HG03064 (cell line): Measurements from ENCODE around the gene DNAJC11.
"Not testable (repeated sequence)": the region's sequence is repeated elsewhere in the genome, so short reads cannot be mapped to it uniquely, and the experiment has no call there.

Experiments used
- ATAC-seq: cut with Tn5 transposase; IDR thresholded peaks from one replicate; pipeline ENCODE4 v1.9.1; 2021; ENCODE audit warnings: low read depth; ENCODE audit not compliant: unreplicated experiment

The DNAJC11 gene

DNA sequence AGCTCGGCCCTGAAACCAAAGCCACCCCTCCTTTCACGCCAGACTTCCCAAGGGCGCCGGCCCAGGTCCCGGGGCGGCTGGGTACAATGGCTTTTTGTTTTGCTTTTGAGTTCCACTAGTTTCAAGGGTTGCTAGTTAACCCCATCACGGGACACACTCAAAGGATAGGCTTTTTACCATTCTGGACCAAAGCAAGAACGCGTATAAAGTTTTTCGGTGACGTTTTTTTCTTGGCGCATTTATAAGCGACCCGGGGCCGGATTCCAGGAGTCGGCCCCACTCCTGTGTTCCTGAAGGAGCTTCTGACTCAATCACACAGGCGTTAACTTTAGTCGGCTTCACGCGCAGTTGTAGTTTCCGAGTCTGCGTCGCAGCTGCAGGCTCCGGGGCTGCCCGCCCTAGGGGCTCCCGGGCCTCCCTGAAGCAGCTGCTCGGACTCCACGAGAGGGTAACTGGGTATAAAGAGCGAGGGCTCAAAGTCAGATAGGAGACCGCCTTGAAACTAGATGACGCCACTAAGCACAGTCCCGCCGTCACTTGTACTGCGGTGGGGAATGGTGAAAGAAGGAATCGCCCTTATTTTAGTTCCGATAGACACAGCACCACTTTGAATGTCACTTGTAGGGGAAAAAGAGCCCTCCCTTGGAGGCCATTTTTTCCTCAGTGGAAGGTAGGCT, 98.2 kb downstream of the DNAJC11 start:
- peak; percentile 9 for ATAC-seq

- ATAC-seq = peak; percentile 53
Measured at GRCh38 chr1:6602669-6603237, 98.9 kb downstream of the DNAJC11 start, which contains the start of gene KLHL21. Gene KLHL21 (minus strand): TSS chr1:6602869. CDS start chr1:6602817, 52 bp downstream.

GRCh38 chr1:6601923-6602668, 99.5 kb downstream of the DNAJC11 start:
- peak; percentile 31 for ATAC-seq

DNA sequence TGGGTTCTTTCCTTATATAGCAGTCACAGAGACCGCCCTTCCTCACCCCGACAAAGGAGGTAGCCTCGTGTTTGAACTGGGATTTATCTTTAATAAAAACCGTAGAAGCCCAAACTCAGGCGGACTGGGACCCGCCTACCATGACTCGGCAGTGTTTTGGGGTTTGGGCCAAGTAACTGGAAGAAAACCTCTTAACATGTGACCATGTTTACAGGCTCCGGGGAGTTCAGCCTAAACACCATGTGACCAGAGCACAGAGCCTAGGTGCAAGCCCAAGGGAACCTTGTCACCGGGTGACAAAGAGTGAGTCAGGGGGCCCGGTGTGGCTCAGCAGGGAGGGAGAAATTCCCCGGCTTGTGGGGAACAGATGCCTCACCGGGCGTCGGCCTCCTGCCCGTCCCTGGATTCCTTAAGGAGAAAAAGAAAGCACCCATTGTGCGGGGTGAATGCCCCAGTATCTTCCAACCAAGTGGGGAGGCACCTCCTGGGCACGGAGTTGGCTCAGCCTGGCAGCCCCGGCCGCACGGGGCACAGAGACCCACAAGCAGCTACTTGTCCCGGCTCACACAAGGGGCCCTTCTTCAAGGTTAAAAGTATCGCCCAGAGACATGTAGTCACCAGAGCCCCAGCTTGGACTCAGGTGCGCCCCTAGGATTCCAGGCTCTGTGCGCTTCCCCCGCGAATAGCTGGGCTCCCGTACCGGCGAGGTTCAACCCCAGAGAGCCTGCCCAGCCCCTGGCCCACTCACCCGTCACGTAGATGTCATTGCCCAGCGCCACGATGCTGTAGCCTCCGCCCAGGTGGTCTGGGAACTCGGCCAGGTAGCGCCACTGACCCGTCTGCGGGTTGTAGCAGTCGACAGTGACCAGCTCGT, 100.3 kb downstream of the DNAJC11 start:
- ATAC-seq = no peak

DNA sequence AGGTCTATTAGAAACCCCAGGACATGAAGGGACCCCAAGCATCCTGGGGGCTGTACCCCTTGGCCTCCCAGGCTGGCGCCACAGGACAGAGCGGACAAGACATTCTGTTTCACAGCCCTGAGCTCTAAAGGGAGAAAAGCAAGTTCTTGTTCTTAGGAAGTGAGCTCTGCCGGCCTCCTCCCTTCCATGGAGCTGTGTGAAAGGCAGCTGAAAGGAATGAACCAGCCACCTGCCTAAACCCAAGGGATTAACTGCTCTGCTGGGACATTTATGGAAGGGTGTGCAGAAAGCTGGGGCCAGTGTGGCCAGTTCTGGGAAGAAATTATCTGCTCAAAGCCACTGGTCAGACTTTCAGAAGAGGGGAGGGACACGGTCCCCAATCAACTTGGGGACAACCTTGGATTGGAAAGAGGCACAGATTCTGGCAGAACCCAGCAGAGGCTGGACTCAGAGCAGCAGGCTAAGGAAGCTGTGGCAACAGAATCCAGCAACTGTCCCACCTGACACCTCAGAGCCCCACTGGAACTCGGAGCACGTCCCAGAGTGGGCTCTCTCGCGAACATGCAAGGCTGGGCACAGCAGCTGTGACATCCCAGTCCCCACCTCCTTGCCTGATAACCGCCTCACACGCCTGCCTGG, 101.1 kb downstream of the DNAJC11 start:
- ATAC-seq = no peak

- not testable (repeated sequence) for ATAC-seq
Measured at GRCh38 chr1:6599991-6600390, 101.6 kb downstream of the DNAJC11 start.

GRCh38 chr1:6599141-6599975, 102.3 kb downstream of the DNAJC11 start:
- no peak for ATAC-seq

DNA sequence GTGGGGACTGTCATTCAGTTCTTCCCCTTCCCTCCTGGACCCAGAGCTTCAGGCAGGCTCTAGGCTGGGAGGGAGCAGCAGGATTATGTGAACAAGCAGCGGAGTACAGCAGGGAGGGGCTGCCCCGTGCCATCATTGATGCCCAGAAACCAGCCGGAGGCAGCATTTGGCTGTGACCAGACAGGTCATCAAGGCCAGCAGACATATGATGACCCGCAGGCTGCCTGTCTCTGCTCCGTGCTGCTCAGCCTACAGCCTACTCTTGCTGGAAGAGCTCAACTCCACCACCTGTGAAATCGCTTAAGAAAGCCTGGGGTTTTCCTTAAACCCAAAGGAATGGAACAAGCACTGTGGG, 103.9 kb downstream of the DNAJC11 start:
- ATAC-seq = no peak

- ATAC-seq = no peak
Measured at GRCh38 chr1:6596886-6597776, 104.5 kb downstream of the DNAJC11 start.

- no peak for ATAC-seq
Measured at GRCh38 chr1:6596351-6596750, 105.3 kb downstream of the DNAJC11 start.

DNA sequence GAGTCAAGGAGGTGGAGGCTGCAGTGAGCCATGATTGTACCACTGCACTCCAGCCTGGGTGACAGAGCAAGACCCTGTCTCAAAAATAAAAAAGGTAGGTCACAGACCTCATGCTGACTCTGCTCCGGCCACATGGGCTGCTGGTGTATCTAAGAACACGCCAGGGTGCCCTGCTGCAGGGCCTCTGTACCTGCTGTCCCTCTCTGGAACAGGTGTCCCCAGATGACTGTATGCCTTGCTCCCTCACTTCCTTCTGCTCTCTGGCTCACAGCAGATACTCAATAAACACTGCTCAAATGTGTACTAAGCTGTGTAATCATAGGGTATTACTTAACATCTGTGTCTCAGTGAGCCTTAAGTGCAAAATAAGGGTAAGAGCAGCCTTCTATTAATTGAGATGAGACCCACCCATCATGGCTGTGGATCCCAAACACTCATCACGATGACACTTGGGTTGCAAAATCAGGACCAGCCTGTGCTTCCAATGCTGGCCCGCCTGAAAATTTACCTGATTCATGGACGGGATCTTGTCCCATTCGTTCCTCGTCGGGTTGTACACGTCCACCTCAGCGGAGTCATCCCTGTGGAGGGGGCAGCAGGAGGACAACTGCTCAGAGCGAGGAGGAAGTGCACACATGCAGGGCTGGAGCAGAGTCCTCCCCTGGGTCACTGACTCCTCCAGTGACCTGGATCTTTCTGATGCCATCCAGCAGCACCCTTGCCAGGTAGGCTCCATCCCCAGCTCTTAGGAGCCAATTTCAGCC, 106.5 kb downstream of the DNAJC11 start:
- no peak for ATAC-seq

- no peak for ATAC-seq
Measured at GRCh38 chr1:6593810-6594209, 107.8 kb downstream of the DNAJC11 start.

DNA sequence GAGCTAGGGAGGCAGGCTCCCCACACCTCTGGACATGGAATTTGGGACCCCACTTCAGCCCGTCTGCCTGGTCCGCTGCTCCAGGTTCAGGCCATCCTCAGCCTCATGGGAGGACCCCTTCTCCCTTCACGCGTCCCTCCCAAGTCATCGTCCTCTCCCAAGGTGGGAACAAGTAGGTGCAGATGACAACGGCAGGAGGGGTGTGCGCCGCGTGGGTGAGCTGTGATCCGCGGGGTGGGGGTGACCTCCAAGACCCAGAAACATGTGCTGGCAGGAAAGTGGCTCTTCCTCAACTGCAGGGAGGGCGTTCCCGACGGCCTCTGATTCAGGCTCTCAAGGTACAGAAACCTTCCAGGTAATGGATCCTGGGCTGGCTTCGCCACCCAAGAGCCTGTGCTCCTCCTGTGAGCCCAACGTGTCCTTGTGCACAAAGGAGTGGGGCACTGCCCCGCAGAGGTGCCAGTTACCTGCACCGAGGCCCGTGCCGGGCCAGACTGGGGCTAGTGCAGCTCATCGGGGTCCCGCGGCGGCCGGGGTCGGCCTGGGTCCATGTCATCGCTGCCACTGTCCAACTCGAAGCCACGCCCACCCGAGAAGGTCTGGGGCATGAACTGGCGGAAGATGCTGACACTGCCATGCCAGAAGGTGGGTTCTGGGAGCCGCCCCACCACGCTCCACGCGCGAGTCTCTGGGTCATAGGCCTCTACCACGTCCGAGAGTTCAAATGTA, 108.6 kb downstream of the DNAJC11 start:
- ATAC-seq = no peak

DNA sequence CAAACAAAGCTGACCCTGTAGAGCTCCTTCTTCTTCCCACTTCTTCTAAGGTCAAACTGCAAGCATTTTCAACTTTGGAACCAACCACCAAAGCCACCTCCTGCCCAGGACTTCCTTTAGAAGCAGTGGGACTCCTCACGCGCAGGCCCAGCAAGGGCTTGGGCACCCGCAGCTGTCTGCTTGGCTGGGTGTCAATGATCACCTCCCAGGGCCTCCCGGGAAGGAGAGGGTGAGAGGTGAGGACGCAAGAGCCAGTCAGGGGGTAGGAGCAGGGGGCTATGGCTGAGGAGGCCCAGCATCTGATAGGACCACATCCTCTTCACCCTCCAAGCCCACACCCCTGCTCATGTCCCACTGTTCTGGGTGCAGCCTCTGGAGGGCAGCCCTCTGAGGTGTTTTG, 109.2 kb downstream of the DNAJC11 start:
- ATAC-seq = no peak

DNA sequence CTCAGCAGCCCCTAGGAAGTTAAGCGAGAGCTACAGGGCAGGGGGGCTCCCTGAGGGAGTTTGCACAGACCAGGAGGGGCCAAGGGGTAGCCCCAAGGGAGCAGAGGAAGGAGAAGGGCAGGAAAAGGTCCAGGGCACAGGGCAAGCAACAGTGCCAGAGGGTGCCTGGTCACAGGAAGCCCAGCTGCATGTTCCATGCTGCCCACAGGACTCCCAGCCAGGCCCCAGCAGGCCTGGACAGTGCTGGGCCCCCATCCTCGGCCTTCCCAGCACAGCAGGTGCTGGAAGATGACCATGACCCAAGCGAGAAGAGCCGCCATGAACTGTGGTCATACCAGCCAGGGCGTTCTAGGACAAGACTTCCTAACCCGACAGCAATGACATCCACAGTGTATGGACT, 110.0 kb downstream of the DNAJC11 start:
- no peak for ATAC-seq

- ATAC-seq = no peak
Measured at GRCh38 chr1:6591222-6591621, 110.4 kb downstream of the DNAJC11 start.

- no peak for ATAC-seq
Measured at GRCh38 chr1:6590046-6590445, 111.6 kb downstream of the DNAJC11 start.
